ENCODE data around the gene VPS13D.

DNA sequence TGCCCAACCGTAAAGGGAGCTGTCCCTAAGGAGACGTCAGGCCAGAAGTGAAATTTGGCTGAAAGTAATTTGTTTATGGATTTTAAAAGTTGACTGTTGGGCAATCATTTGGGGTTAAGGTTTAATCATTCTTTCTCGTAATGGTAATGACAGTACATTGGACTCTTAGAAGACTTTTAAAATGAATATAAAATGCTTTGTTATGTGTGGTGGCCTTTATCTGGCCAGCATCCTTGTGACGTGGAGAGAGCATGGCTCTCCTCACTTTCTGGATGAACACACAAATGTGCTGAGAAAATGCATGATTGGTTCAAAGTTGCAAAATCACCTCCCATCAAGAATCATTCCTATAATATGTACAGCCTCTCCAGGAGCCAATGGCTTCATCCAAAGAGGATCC lies 227.9 kb downstream of the VPS13D start:
- TF ChIP-seq, protein P1, sequence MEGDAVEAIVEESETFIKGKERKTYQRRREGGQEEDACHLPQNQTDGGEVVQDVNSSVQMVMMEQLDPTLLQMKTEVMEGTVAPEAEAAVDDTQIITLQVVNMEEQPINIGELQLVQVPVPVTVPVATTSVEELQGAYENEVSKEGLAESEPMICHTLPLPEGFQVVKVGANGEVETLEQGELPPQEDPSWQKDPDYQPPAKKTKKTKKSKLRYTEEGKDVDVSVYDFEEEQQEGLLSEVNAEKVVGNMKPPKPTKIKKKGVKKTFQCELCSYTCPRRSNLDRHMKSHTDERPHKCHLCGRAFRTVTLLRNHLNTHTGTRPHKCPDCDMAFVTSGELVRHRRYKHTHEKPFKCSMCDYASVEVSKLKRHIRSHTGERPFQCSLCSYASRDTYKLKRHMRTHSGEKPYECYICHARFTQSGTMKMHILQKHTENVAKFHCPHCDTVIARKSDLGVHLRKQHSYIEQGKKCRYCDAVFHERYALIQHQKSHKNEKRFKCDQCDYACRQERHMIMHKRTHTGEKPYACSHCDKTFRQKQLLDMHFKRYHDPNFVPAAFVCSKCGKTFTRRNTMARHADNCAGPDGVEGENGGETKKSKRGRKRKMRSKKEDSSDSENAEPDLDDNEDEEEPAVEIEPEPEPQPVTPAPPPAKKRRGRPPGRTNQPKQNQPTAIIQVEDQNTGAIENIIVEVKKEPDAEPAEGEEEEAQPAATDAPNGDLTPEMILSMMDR (IDR thresholded peaks at IDR 0.05; ENCODE audit: low read depth, low read length, poor library complexity, severe bottlenecking), result no peak
- TF ChIP-seq EZH2phosphoT487 (IDR thresholded peaks at IDR 0.05; ENCODE audit: borderline replicate concordance, low read length), result no peak

Measured in DOHH2 (cell line).